Measurements from ENCODE around the gene ATP8B4.

Gene ATP8B4

DNA sequence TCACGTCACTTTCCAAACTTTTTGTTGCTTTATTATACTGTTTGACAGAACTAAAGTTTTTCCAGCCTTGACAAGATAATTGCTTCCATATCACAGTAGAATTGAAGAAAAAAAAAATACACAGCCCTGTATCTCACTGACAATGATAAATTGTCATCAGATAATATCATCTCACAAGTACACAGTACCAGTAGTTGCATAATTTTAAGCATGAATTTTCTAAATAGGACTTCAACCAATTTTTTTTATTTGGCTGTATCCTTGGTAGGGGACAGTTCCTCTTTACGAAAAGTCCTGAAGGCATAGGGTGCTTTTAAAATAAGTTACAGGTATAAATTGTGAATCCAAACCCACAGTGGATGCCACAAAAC lies 230.7 kb downstream of the ATP8B4 start:
- no peak for DNase-seq

DNA sequence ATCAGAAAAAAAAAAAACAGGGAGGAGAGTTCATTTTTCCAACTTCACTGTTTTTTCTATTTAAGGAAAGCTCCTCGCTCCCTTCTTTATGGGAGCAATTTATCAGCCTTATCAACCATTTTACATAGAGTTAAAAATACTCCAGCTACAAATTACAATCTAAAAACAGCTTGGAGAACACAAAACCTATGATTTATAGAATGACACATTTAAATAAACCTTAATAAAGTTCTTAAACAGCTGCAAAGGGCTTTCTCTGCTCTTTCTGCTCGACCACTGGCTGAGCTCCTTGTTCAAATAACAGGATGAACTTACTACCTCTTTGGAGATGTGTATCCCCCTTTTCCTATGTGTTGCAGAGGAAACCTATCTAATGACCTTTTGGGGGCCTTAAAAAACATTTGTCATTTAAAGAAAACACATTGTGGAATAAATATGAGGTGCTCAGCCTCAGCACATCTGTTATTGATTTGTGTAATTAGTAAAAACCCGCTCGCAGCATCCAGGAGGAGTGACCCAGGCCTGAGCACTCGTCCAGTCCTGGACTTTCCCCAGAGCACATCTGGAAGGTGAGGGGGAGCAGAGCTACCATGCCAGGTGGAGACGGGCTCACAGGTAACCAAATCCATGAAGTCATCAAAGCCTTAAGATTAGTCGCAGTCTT lies 231.2 kb downstream of the ATP8B4 start:
- DNase-seq, result no peak

DNA sequence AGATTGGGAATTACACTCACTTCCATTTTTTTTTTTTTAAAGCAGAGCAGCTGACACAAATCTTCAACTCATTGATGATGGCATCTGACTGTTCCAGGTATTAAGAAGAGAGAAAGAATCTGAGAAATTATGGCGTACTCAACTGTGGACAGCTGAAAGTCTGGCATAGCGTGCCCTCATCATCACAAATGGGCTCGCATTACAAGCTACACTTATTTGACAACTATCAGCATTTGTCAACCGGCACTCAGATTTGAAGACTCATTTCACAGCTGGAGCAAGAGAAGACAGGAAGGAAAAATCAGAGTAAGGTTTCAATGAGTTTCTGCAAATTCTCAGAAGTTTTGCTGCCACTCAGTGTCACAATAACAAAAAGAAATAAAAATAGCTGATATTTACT lies 235.9 kb downstream of the ATP8B4 start:
- no peak for DNase-seq

DNA sequence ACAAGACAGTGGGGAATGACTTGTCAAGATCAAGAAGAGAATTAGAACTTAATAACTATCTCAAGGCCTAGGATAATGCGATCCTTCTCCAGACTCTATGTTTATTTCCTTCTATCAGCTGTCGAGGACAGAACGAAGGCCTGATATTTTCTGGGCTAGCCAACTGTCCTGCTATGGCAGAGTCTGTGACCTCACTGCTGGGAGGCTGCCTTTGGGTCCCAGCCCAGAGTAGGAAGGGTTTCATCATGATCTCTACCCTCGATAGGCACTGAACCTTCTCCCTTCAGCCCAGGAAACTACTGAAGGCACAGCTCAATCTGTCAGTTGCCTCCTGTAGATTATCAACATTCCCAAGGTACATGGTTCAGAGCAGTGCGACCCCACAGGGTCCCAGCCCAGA lies 237.2 kb downstream of the ATP8B4 start:
- no peak for DNase-seq

DNA sequence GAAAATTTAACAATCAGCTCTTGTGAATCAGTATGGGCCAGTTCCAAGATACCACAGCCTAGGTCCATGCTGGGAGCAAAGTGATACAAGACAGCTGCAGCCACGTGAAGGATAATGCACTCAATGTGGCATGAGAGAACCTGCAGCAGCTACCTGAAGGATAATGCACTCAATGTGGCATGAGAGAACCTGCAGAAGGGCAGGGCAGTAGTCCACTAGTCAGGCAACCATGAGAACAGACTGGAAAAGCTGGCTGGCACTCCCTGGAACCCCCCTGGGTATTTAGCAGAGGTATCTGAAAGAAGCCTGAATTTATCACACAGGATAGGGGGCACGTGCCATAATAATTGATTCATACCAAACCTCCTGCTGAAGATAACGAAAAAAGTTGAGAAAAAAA lies 237.6 kb downstream of the ATP8B4 start:
- no peak for DNase-seq

DNA sequence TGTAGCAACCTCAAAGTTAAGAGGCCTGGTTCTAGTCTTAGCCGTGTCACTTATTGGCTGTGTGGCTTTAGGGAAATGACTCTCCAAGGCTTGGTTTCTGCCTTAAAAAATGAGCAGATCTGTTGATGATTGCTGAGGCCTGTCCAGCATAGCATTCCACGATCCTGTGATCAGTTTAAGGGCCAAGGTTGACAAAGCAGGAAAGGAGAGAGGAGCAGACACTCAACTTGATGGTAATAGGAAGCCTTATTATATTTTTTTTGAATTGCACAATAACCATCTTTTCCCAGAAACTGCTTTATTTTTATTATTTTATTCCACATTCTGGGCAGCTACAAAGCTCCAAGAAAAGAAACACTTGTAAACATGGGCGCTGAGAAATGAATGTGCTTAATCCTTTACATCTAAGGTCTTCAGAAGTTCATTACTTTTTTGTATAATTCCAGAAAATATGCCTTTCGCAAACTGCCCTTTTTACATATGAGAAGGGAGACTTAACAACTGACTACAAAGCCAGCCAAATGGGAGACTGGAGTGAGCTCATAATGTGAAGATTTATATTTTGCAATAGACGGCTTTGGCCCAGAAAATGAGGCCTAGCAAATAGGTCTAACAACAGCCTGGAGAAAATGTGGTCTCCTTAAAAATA lies 241.0 kb downstream of the ATP8B4 start:
- peak; percentile 8 for DNase-seq

DNA sequence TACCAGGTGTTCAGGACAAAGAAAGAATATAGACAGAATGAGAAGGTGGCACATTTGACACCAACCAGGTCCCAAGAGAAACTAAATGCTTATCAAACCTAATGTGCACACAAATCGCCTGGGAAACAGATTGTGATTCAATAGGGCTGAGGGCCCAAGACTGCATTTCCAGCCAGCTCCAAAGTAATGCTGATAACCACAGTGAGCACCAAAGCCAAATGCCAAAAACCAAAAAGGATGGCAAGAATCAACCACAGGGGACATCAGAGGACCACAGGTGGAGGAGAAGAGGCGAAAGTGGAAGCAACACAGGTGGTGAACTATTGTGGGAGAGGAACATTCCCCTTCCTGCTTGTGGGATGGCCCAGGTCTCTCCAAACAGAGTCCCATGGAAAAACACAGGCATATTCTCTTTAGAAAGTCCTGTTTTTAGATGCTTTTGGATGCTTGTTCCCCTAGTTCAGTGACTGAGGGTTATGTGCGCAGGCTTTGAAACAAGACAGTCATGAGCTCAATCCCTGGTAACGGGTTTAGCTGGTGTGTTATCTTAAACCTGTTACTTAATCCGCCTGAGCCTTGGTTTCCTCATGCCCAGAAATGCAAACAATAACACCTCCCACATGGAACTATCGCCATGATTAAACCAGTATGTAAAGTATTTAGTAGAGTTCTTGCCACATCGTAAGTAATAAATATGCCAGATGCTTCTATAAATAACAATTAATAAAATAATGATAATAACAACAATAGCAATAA lies 241.7 kb downstream of the ATP8B4 start:
- no peak for DNase-seq

DNA sequence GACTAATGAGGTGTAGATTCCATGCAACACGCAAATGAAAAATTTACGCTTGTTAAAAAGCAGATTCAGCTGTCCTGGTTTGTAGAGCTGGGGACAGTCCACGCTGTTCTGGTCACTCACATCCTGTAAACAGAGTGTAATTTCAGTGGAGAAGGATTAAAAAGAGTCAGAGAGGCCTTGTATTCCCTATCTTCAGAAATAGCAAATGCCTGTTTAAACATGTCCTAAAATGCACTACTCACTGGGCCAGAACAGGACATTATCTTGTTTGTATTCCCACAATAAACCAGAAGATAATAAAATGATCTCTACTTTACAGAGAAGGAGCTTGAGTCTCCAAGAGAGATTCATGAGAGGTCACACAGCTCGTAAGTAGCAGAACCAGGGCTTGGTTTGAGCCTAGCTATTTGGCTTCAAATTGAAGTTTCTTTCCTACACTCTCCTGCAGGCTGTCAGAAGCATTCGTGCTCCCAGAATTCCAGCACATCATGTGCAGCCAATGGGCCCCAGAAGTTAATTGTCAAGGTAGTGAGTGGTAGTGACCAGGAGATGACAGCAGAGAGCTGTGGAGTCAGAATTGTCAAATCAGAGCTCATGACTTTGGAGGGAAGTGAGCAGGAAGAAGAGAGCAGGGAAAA lies 242.5 kb downstream of the ATP8B4 start:
- no peak for DNase-seq

DNA sequence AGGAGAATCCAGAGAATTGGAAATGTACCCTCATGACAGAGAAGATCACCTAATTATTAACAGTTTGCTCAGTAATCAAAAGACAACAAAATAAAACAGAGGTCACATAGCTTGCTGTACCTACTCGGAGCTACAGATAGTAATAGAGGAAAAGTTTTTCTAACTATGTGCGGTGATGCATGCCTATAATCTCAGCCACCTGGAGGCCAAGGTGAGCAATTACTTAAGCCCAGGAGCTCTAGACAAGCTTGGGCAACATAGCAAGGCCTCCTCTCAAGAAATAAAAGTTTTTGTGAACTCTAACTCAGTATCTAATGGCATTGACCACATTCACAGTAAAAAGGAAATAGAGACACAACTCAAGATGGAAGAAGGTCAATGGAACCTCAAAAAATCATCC lies 243.6 kb downstream of the ATP8B4 start:
- no peak for DNase-seq

DNA sequence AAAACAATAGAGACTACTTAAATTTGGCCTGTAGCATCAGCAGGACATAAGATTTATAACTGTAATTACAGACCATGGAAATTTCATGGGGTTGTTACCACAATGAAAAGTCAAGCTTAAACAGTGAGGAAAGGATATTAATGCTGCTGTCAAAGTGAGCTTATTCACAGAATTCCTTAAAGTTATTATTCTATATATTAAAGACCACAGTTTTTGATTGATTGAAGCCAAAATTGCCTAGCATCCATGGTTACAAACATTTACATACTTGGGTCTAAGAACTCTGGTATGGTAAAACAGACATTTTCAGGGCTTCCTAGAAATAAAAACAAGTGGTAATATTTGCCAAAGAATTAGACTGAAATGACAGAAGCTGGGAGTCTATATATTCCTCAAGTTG lies 248.6 kb downstream of the ATP8B4 start:
- DNase-seq, result no peak

DNA sequence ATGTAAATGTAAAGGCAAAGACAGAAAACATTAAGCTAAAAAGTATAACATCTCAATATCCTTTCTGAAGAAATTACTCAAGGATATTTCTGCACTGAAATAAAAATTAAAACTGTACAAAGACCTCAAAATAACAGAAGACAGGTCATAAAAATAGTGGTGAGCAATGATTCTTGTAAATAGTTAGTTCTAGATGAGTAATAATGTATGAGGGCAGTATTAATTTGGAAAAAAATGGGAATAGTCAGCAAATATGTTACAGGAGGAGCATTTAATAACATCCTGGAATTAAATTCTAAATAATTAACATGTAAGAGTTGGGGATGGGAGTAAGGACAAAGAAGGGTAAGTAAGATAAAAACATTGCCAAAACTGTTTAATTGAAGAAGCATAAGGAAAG lies 250.7 kb downstream of the ATP8B4 start:
- DNase-seq, result no peak

DNA sequence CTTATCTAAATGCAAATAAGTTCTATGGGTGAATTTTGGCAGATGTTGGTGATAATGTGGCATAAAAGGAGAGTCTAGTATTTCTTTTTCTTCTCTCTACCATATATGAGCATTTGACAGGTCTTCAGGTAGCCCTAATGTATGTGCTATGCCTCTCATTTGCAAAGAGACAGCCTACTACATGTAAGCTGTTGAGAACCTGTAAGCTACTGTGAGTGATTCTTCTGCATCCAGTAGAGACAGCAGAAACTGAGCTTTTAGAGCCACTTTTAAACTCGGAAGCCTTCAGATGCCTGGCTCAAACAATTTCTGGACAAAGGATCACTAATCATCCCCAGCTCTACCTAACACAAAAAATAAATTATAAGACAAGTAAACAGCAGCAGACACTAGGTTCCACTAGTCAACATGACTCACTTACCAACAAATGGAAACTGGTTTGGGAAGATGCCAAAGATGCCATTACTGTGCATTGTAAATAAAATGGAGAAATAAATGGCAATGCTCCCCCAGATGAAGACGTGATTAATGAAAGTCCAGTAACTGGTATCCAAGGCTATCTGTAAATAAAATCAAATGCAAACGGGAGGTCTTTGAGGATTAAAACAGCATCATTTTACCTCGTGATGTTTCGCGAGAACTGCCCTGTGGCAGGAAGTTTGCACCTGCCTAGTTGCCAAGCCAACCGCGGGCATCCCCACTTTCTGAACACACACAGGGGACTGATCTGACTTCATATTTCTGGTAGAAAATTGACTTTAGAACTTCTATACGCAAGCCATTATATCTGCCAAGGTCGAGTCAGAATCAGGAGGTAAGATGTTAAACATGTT lies 252.9 kb downstream of the ATP8B4 start:
- DNase-seq, result no peak

DNA sequence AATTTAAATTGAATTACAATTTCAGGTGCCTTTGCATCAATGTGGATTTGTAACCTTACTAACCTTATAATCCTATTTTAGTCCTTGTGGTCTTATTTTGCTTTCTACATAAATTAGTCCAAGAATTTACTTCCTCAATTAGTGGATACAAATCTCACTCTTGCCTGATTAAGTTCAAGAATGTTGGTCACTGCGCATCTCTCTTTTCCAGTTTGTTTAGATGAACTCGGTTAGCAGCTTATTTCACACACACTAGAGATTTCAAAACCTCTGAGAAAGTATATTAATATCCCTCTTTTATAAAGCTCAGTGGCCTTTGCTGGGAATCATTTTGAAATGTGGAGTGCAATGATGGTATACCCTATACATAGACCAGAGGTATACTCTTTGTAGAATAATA lies 254.8 kb downstream of the ATP8B4 start:
- no peak for DNase-seq

DNA sequence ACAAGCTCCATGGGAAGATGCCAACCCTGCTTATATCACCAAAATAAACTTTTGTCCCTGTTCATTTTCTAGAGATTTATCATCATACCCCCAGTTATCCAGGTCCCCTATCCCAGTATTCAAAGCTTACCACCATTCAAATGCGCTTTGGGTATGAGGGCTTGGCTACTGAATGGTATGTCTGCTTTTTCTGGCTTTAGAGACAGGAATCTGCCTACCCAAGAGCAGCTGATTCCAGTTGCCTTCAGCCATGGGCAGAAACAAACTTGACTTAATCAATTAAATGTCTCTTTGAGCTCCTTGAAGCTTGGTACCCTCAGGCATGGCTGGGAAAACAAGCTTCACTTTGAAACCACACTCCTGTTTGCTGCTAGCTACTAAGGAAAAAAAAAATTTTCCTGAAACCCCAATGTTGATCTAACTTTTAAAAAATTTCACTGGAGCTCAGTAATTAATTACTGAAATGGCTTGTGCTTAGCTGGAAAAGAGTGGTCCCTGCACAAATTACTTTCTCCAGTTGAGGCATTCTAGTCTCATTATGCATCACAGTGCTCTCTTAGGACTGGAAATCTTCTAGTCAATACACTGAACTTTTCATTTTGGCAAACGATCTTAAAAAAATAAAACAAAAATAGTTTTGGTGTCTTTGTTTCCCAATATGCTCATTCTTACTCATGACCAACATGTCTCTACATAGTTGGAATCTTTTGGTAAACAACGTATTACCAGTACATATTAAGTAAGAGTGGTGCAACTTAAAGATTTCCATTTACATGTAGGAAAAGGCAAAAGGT lies 255.4 kb downstream of the ATP8B4 start:
- DNase-seq, result no peak

DNA sequence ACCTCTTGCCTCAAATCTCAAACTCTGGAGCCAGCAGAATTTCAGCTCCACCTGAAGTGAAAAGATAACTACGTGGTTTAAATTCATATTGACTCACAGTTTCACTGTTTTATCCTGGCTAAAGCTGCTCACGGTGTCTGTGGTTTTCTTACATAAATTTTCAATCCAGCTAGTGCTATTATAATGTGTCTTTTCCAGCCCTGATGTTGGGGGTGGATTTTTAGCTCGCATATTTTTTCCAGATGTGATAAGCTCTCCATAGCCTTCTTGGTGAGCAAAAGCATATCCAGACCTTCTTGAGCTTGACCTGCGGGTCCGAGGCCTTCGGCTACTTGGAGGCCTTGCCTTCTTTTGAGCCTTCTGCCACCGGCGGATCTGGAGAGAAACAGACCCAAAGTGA lies 258.9 kb downstream of the ATP8B4 start:
- no peak for DNase-seq

DNA sequence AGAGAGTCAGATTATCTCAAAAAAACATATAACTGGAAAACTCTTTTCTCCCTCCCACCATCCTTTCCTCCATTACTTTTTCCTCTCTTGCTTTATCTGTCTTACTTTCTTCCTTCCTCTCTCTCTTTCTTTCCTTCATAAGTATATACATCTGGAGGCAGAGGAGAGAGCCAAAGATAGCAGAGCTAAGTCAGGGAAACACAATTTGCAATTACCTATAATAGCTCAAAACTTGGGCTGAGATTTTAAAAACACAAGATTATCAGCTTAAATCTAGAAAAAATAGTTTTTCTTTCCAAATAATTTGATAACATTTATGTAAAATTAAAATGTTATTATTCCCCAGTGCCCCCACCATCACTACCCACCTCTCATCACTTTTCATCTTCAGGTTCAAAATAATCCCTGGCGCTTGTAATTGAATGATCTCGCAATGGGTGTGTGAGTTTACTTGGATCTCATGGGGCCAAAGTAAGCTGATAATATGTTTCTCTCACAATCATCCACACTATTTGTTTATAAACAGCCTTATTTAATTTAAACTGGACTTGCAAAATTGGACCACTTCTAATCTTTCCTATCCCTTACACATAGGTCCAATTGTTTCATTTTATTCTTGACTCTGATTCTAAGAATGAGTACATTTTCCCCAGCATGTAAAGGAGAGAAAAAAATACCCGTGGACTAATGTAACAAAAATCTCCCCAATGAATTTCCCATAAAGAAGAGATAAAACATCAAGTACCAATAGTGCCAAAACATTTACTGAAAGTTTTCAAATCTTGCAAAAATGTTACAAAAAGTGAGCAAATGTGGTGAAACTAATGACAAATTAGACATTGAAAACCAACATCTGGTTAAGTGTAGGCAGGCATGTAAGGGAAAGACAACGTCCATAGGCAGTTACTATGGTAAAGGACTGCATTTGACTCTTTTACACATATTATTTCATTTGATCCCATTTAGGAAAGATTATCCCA lies 261.2 kb downstream of the ATP8B4 start:
- no peak for DNase-seq

DNA sequence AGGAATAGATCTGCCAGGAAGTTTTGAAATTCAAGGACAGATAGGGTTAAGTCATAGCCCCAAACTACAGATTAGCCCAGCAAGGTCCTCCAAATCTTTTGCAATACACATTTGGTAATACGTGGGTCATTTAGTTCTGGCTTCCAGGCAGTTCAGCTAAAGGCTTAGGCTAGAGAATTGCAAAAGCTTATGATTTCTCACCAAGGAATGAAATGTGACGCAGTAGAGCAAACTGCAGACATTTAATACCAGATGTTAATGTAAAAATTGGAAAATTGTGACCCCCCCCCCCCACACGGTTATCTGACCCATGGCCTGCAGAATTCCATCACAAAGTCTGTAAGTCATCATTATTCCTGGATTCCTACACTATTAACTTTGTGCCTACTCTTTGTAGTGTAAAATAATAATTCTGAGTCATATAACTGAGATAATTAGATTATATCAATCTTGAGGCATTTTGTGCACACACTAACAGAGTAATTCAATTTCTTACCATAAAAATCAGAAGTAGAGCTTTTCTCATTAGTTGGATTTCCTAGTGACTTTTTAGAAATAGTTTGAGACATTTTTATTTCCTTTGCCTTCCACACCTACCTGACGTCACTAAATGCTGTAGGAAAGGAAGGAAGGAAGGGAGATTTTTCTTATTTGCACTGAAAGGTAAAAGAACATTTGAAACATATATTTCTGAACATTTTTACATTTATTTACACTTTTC lies 263.0 kb downstream of the ATP8B4 start:
- no peak for DNase-seq

DNA sequence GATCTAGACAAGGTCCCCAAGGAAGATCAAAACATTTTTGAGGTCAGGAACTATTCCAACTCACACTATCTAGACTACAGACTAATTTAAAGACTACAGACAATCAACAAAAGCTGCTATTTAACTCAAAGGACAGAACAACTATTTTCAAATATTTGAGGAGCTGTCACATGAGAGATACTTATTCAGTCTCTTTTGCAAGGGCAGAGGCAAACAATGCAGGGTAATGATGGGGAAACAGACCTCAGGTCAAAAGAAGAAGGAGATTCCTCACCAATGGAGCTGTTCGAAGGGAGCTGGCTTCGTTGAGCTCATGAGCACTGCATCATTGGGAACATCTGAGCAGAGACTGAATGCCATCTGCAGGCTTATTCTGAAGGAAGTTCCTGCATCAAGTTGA lies 266.3 kb downstream of the ATP8B4 start:
- DNase-seq, result no peak

DNA sequence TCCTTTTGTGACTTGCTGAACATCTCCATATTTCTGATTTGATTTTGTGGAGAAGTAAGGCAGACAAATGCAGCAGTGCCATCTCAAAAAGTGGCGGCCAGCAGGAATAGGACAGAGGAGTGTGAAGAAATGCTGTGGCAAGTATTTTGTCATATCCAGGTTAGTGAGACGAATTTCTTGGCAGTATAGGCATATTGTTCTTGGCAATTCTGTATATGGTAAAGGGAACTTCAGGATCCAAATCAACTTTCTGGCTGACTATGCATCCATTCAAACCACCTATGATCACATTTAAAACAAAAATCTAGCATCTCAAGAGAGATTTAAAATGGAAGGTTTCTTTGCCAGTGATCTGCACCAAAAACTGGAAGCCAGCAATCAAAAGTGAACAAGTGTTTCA lies 270.2 kb downstream of the ATP8B4 start:
- no peak for DNase-seq

DNA sequence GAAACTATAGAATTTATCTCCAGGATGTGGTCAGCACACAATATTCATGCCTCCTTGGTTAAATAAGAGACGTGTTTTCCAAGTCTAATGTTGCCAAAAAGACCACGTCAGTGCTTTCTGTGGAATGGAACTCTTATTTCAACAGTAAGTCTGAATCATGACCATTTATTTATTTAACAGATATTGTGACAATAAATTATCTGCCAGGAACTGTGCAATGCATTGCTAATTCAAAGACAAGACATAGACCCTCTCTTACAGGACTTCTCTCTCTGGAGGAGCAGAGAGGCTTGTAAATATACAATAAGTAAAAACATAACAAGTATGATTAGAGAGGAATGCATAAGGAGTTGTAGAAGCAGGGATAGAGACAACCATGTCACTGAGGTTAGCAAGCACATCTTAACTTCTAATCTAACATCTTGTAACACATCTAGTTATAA lies 270.7 kb downstream of the ATP8B4 start:
- DNase-seq, result no peak

Data from kidney glomerular epithelial cell (primary cell).